ENCODE results near the gene DENND4A.
A peak's percentile ranks its signal among the peaks of the same experiment; 100 is the strongest.

Gene DENND4A

DNA sequence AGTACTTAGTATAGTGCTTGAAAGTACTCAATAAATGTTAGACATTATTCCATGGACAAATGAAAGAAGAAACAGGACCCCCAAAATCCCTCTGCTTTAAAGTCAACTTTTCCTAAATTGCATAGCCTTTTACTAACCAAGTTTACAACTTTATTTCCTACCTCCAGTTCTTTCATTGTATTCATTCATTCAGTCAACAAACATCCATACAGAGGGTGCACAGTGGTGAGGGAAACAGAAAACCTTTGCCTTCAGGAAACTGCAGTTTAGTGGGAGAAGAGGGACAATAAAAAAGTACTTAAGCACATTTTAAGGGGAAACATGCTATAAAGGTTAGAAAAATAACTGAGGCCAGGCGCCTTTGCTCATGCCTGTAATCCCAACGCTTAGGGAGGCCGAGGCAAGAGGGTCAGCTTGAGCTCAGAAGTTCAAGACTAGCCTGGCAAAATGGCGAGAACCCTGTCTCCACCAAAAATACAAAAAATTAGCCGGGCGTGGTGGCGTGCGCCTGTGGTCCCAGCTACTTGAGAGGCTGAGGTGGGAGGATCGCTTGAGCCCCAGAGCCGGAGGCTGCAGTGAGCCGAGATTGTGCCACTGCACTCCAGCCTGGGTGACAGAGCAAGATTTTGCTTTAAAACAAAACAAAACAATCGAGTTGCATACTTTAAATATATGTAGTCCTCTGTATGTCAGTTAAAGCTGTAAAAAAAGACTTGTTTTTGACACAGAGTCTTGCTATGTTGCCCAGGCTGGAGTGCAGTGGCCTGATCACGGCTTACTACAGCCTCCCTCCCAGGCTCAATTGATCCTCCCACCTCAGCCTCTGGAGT lies 1.1 kb upstream of the DENND4A start:
- H3K9me3 Mint-ChIP-seq, result no peaks in the 10 kb centered on the region
- H3K4me3 Mint-ChIP-seq, result peak overlapping the region; percentile 96
- TF ChIP-seq, protein P1, sequence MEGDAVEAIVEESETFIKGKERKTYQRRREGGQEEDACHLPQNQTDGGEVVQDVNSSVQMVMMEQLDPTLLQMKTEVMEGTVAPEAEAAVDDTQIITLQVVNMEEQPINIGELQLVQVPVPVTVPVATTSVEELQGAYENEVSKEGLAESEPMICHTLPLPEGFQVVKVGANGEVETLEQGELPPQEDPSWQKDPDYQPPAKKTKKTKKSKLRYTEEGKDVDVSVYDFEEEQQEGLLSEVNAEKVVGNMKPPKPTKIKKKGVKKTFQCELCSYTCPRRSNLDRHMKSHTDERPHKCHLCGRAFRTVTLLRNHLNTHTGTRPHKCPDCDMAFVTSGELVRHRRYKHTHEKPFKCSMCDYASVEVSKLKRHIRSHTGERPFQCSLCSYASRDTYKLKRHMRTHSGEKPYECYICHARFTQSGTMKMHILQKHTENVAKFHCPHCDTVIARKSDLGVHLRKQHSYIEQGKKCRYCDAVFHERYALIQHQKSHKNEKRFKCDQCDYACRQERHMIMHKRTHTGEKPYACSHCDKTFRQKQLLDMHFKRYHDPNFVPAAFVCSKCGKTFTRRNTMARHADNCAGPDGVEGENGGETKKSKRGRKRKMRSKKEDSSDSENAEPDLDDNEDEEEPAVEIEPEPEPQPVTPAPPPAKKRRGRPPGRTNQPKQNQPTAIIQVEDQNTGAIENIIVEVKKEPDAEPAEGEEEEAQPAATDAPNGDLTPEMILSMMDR (IDR thresholded peaks at IDR 0.05), result no peak
- peaks cover 51% of the 10 kb centered on the region for H3K4me1 Mint-ChIP-seq
- H3K27me3 Mint-ChIP-seq (ENCODE audit: low read depth, poor library complexity), result peaks cover 10% of the 10 kb centered on the region
- no peaks in the 10 kb centered on the region for H3K36me3 Mint-ChIP-seq (ENCODE audit: low read depth)
- H3K27ac Mint-ChIP-seq, result peak overlapping the region; percentile 97
- no peak for DNase-seq

DNA sequence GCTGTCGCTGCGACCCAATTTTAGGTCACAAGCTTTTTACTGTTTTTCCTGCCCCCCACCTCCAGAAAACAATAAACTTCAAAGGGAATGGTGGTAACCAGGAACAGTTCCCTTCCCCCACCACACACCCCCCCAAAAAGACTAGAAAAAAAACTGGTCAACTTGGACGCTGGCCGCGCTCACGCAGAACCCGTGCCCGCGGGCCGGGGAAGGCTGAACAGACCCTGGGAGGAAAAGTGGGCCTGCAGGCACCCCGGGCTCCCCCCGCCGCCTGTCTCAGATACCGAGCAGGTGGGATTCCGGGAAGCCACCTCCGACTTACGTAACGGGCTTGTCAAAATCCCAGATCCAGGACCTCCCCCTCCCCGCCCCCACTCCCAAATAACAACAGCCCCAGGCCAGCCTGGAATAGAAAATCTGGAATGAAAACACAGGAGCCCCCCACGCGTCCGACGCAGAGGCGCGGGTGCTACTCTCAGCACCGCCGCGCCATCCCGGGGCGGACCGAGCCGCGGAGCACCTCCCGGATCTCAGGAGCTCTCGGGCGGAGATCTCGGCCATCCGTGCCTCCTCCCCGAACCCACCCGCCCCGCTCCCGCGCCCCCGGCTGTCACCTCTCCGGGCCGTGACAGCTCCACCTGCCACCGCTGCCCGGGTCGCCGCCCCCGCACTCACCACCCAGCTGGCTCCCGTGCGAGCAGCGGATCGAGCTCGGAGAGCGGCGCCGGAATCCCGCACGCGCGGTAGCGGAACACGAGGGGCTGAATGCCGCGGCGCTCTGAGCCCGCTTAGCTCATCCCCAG lies 557 bp downstream of the DENND4A start:
- peak; percentile 63 for DNase-seq

DNA sequence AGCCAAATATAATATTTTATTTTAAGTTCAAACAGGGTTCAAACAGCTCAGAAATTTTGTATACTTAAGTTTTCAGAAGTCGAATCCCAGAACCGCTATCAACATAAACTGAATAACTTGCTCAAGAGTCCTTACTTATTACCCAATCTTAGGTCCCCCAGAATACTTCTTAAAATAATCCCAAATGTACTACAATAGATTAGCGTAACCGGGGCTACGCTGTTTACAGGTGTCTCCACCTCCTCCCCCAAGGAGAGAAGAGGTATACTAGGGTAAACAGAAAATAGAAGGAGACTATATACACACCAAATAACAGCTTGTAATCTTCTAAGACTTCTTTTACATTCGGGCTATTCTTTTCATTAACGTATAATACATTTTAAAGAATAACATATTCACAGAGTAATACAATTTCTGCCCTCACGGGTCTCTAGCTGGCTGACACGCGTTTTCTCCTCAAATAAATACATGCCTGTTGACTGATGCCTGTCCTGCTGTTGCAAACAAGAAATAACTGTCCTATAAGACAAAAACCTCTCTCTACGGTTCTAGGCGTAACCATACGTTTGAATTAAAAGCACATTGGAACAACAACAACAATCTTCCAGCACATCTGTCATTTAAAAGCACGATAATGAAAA lies 1.3 kb downstream of the DENND4A start:
- no peak for DNase-seq
- H3K36me3 Mint-ChIP-seq (ENCODE audit: low read depth), result no peaks in the 10 kb centered on the region
- TF ChIP-seq, protein P1 (IDR thresholded peaks at IDR 0.05), result no peak
- no peaks in the 10 kb centered on the region for H3K9me3 Mint-ChIP-seq
- peak overlapping the region; percentile 92 for H3K4me3 Mint-ChIP-seq
- H3K4me1 Mint-ChIP-seq, result peaks cover 27% of the 10 kb centered on the region
- peaks cover 10% of the 10 kb centered on the region for H3K27me3 Mint-ChIP-seq (ENCODE audit: low read depth, poor library complexity)
- H3K27ac Mint-ChIP-seq, result peak overlapping the region; percentile 93

More for the DNA sequence above, 557 bp downstream of the DENND4A start:
- H3K4me1 Mint-ChIP-seq, result peaks cover 34% of the 10 kb centered on the region
- H3K27ac Mint-ChIP-seq, result peak overlapping the region; percentile 93
- H3K9me3 Mint-ChIP-seq, result no peaks in the 10 kb centered on the region
- H3K36me3 Mint-ChIP-seq (ENCODE audit: low read depth), result no peaks in the 10 kb centered on the region
- peaks cover 10% of the 10 kb centered on the region for H3K27me3 Mint-ChIP-seq (ENCODE audit: low read depth, poor library complexity)
- H3K4me3 Mint-ChIP-seq, result peak overlapping the region; percentile 96
- TF ChIP-seq, protein P1 (IDR thresholded peaks at IDR 0.05), result no peak

DNA sequence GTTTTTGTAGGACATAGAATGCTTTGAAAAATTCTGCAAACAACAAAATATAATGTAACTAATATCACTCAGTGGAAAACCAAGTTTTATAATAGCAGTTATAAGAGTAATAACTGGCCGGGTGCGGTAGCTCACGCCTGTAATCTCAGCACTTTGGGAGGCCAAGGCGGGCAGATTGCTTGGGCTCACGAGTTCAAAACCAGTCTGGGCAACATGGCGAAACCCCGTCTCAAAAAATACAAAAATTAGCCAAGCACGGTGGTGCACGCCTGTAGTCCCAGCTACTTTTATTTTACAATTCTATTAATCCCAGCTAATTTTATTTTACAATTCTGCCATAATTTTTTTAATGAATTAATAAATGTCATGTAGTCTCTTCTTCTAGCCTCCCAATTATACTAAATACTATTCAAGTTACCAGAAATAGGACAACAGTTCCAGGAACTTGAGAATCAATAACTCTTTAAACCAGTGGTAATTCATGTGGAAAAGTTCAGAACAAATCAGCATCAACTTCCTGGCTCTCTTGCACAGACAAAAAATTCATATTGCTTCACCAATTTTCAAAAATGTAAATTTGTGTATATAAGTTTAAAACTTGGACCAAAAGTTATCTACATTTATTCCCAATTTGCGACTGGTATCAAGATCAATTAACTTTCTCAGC lies 2.2 kb downstream of the DENND4A start:
- TF ChIP-seq, protein P1 (IDR thresholded peaks at IDR 0.05), result no peak
- DNase-seq, result no peak
- Mint-ChIP-seq H3K9me3 (no peaks in the 10 kb centered on the region), H3K36me3 (ENCODE audit: low read depth) (no peaks in the 10 kb centered on the region), H3K27me3 (ENCODE audit: low read depth, poor library complexity) (peaks cover 10% of the 10 kb centered on the region), H3K4me1 (peaks cover 26% of the 10 kb centered on the region), H3K4me3 (peak overlapping the region; percentile 92), H3K27ac (peak overlapping the region; percentile 42)

DNA sequence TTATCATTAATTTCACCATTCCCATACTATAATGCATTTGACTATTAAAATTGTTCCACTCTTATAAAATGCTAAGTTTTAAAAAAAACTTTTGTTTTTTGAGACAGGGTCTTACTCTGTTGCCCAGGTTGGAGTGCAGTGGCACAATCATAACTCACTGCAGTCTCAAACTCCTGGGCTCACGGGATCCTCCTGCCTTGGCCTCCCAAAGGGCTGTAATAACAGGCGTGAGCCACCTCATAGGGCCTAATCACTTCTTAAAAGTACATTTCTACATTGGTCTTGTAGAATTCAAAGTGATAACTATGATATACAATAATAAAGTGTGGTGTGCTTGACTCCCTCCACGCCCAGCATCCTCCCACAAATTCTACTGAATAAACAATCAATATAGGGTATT lies 3.0 kb downstream of the DENND4A start:
- no peak for DNase-seq
- H3K36me3 Mint-ChIP-seq (ENCODE audit: low read depth), result peaks cover under 1% of the 10 kb centered on the region
- TF ChIP-seq, protein P1 (IDR thresholded peaks at IDR 0.05), result no peak
- no peaks in the 10 kb centered on the region for H3K9me3 Mint-ChIP-seq
- peaks cover 26% of the 10 kb centered on the region for H3K4me1 Mint-ChIP-seq
- no peak overlapping the region for H3K4me3 Mint-ChIP-seq
- no peak overlapping the region for H3K27ac Mint-ChIP-seq
- H3K27me3 Mint-ChIP-seq (ENCODE audit: low read depth, poor library complexity), result peaks cover 10% of the 10 kb centered on the region

Measured in nephron progenitor cell (in vitro differentiated cells).